HG03139 (cell line): ENCODE results near the gene NOP58.
"Not testable (repeated sequence)": the region's sequence is repeated elsewhere in the genome, so short reads cannot be mapped to it uniquely, and the experiment has no call there.

Source experiments
- ATAC-seq: cut with Tn5 transposase; IDR thresholded peaks from one replicate; pipeline ENCODE4 v1.9.1; 2021; ENCODE audit not compliant: unreplicated experiment

Gene NOP58

GRCh38 chr2:202265467-202266277, at the start of gene NOP58:
TSS of gene NOP58 (plus strand) at chr2:202265763. CDS start at chr2:202265942, 179 bp downstream.
- peak; percentile 88 for ATAC-seq

GRCh38 chr2:202221873-202222272, 43.7 kb upstream of the NOP58 start:
- no peak for ATAC-seq

GRCh38 chr2:202237787-202238233, 27.8 kb upstream of the NOP58 start:
- ATAC-seq: peak; percentile 29

- ATAC-seq: peak; percentile 95
These were observed 27.0 kb upstream of the NOP58 start, which contains the start of gene SUMO1 for GRCh38 chr2:202238234-202239197. TSS of gene SUMO1 (minus strand) at chr2:202238597. CDS start at chr2:202238451, 146 bp downstream.

GRCh38 chr2:202247710-202248109, 17.9 kb upstream of the NOP58 start:
- ATAC-seq: not testable (repeated sequence)

GRCh38 chr2:202249521-202250253, 15.9 kb upstream of the NOP58 start:
- no peak for ATAC-seq

- no peak for ATAC-seq
These were observed 14.1 kb upstream of the NOP58 start for GRCh38 chr2:202251494-202251893.

GRCh38 chr2:202261531-202261930, 4.0 kb upstream of the NOP58 start:
- no peak for ATAC-seq

- no peak for ATAC-seq
These were observed 1.9 kb downstream of the NOP58 start for GRCh38 chr2:202267495-202267894.

GRCh38 chr2:202269585-202269984, 4.0 kb downstream of the NOP58 start:
- ATAC-seq: no peak

GRCh38 chr2:202270487-202270886, 4.9 kb downstream of the NOP58 start:
- ATAC-seq: no peak

GRCh38 chr2:202276078-202276720, 10.6 kb downstream of the NOP58 start:
- not testable (repeated sequence) for ATAC-seq

- no peak for ATAC-seq
These were observed 12.6 kb downstream of the NOP58 start for GRCh38 chr2:202278036-202278760.

GRCh38 chr2:202278944-202279343, 13.4 kb downstream of the NOP58 start:
- ATAC-seq: no peak

- ATAC-seq: no peak
These were observed 21.0 kb downstream of the NOP58 start for GRCh38 chr2:202286595-202286994.

- no peak for ATAC-seq
These were observed 24.0 kb downstream of the NOP58 start for GRCh38 chr2:202289394-202290204.

GRCh38 chr2:202290316-202290715, 24.8 kb downstream of the NOP58 start:
- ATAC-seq: no peak

- ATAC-seq: no peak
These were observed 25.4 kb downstream of the NOP58 start for GRCh38 chr2:202290970-202291369.

GRCh38 chr2:202299712-202300111, 34.1 kb downstream of the NOP58 start:
- ATAC-seq: peak; percentile 67
